ENCODE data around the gene FST. TPM values are rescaled to one million over a fixed set of nuclear protein-coding genes. Genes with fewer than 3 reads are reported as not detected.

FST gene
- total RNA-seq, 1 donor from 2014 or later, result 1.2 TPM

DNA sequence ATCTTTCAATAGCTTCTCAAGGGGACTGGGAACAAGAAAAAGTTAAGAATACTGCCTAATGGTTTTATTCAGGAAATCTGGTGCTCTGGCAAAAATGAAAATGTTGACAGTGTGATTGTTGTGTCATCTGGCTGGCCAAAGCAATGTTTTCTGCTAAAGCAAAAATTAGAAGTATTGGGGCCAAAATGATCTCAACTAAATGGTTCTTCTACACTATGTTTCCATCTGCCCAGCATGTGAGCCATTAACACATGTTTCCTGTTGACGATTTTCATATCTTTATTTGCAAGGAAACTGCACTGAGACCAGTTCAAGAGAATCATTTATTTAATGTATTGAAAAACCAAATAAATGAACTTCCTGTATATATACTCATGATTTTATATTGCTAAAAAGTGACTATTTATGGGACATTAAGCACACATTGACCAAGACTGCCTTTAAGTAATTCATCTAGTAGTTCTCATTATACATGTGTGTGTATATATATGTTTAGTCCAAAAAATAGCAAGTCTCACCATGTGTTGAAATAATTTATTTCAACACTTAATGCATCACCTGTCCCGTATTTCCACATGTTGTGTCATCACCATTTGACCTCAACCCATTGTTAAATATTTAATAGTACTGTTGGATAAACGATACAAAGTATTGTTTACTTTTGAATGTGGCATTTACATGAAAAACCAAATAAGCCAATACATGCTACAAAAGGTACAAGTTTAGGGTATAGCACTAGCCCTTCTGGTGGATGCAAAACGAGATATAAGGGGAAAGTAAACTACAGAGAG lies 7.5 kb upstream of the FST start:
- FAIRE-seq (no peak), DNase-seq (ENCODE audit: low spot score in 2 of 2) (no peak)

DNA sequence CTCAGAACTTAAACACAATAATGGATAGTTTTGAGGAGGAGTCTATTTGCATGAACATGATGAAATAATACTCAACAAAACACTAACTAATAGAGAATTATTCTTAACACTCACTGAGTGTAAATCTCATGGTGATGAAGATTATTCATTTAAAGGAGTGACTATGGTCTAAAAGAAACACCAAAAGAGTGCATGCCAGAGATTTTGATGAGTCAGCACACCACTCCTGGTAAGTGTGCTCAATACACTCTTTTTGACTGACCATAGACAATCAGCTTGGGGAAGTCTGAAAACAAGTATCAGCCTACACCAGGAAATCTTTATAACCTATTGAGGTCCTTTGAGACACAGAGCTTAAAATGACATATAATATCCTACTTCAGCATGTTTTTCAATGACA lies 6.8 kb upstream of the FST start:
- FAIRE-seq (no peak), DNase-seq (ENCODE audit: low spot score in 2 of 2) (no peak)

- FAIRE-seq (no peak), DNase-seq (ENCODE audit: low spot score in 2 of 2) (no peak)
These were observed 5.1 kb upstream of the FST start for GRCh38 chr5:53475320-53475719.

GRCh38 chr5:53476019-53476418 lies 4.4 kb upstream of the FST start:
- DNase-seq (ENCODE audit: low spot score in 2 of 2), result no peak
- FAIRE-seq, result no peak

DNA sequence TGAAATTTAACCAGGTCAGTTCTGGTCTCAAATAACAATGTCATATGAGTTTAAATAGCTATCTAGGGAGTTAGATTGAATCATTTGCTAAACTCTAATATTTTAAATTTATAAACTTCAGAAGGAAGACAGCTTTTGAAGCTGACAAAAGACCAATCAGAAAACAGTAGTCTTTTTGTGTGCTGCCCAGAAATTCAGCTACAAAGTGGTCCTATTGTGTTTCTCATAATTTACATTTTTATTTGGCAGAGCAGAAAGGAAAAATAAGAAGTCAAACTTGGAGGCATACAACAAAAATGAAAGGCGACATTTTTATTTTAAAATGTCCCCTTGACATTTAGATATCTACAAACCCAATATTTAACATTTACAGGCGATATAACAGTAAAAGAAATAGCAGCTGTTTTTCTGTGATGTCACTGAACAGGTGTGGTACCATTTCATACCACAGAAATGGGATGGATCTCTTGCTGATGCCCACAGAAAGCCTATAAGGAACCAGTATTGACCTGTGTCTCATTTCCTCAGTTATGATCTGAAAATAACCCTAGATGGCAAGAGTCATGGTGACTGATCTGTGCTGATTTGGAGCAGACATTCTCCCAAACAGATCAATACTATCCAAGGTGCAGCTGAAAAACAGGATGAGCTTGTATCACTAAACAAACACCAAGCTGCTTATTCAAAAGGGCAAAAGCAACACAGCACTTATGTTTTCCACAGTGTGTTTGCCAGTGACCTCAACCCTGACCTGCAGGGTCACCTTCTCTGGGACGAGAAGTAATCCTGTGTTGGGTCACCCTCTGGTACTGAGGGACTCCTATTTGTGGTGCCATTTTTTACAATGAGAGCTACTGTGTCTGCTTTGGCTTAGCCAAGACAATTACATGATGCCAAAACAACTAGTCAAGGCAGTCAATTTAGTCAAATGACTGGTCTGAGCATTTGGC lies 3.6 kb upstream of the FST start:
- peak; percentile 64 for FAIRE-seq
- DNase-seq (ENCODE audit: low spot score in 2 of 2), result no peak

GRCh38 chr5:53478411-53479044 lies 1.9 kb upstream of the FST start:
- FAIRE-seq, result no peak

DNA sequence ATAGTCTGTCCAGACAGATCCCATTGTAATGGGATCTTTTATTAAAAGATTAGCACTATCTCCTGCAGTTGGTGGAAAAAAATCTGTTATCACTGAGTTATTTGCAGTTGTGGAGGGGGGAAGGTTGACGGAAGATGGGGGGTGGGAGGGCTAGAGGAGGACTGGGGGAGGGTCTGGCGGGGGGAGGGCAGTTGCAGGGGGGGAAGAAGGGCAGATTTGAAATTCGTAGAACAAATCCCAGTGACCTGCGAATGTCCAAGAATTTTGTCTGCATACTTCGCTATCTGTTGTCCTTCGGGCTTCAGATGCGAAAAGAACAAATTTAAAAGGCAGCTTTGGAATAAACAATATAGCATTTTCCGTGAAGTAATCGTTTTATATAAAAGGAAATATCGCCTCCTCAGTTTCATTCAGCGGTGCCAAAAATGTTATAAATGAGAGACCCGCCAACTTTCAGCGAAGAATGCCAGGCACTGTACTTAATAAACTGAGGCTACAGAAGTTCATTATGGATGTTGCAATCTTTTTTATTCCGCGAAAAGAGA lies 1.3 kb upstream of the FST start:
- DNase-seq (ENCODE audit: low spot score in 2 of 2) (peak in 1 of 2 donors; percentile 6), FAIRE-seq (no peak)

More at GRCh38 chr5:53478411-53479044, 1.9 kb upstream of the FST start:
- peak; percentile 47 to 58 for DNase-seq (ENCODE audit: low spot score in 2 of 2)

- DNase-seq (ENCODE audit: low spot score in 2 of 2) (peak; percentile 38 to 40), FAIRE-seq (no peak)
These were observed 626 bp upstream of the FST start for GRCh38 chr5:53479590-53480415.

DNA sequence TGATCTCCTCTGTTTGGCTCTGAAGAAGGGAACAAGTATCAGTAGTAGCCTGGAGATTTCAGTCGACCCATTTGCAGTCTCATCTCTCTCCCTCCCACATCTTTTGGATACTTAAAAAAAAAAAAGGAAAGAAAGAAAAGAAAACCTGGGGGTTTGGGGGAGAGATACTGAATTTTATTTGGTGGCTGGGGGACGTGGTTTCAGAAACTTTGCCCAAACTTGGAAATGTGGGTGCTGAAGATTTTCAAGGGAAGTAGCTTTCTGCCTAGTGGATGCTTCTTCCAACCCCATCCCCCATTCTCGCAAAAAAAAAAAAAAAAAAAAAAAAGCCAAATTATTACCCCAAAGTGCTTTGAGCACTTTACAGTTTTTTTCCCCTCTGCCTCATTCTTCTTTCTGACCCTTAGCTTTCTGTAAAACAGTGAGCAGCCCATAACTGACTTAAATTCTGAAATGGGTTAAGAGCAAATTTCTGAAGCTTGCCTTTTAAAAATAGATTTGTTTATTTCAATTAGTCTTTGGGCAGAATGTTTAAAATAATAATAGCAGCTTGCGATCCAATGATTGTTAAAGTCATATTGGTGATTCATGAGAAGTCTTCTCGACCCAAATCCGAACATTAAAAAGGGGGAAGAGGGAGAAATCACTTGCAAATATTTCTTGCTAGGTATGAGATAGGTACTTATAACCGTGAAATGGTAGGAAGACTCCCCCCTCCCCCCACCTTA lies 894 bp downstream of the FST start:
- FAIRE-seq (no peak), DNase-seq (ENCODE audit: low spot score in 2 of 2) (no peak)

GRCh38 chr5:53481887-53482716 lies 1.7 kb downstream of the FST start:
- FAIRE-seq, result no peak
- peak; percentile 43 to 51 for DNase-seq (ENCODE audit: low spot score in 2 of 2)

GRCh38 chr5:53482717-53483638 lies 2.5 kb downstream of the FST start:
- no peak for FAIRE-seq
- peak in 1 of 2 donors; percentile 10 for DNase-seq (ENCODE audit: low spot score in 2 of 2)

- no peak for FAIRE-seq
- no peak for DNase-seq (ENCODE audit: low spot score in 2 of 2)
These were observed 7.0 kb downstream of the FST start for GRCh38 chr5:53487436-53487835.

GRCh38 chr5:53488195-53488722 lies 7.8 kb downstream of the FST start:
- DNase-seq (ENCODE audit: low spot score in 2 of 2), result no peak
- FAIRE-seq, result no peak

DNA sequence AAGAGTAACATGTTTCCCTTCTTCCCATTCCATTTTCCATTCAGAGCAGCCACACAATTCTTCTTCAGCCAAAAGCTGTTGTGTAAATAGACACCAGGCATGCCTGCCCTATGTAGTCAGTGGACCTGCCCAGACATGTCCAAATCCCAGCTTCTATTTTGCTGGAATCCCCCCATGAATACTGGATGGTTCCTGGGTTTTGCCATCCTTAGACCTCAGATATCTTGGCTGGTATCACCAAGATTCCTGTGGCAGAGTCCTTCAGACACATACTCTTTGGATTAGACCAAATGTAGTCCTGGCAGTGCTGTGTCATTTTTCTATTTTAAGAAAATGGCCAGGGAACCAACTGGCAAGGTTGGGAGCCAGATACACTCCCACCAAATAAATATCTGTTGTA lies 10.3 kb downstream of the FST start:
- no peak for DNase-seq (ENCODE audit: low spot score in 2 of 2)
- no peak for FAIRE-seq

DNA sequence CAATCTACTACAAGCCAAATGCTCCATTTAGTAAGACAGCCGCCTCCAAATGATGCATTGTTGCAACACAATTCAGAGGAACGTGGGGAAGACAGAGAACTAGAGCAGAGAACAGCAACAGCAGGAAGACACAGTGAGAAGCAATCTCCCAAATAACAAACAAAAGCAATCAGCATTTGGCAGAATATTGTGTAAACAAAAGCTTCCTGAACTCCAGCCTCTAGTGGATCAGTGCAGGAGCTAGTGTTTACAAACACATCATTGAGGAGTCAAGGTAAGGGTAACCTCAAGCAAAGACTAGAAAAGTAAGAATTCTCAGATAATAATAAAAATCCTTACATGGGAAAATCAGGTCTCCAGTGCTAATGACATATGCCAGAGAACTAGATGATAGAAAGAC lies 20.6 kb downstream of the FST start:
- DNase-seq (ENCODE audit: low spot score in 2 of 2) (no peak), FAIRE-seq (no peak)

DNA sequence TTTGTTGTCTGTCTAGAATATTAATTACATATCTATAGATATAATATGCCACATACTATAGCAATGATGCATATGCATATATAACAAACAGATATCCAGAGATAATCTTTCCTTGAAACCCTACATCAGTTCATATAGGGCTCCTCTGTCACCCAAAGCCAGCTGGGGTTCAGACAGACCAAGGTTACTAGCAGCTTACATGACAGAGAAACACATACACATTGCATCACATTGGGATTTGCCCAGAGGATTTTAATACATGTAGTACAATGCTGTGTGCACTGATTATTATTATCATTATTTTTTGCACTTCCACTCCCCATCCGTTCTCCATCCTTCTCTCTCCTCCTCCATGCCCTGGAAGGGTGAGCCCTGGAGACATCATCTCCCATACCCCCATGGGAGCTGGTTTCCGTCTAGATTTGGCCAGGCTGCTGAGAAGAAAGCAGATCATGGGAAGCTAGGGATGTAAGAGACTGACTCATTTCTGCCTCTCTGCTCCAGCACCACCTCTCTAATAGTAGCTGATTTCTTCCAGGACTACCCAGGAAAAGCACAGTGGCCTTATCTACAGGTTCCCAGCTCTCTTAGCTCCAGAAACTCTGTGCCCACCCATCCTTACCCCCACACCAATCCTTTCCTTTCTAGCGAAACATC lies 23.3 kb downstream of the FST start:
- DNase-seq (ENCODE audit: low spot score in 2 of 2), result no peak
- no peak for FAIRE-seq
